Measurements from ENCODE around the gene TRPM3. TPM values are rescaled to one million over a fixed set of nuclear protein-coding genes. Genes with fewer than 3 reads are reported as not detected.

Gene TRPM3
- total and polyA plus RNA-seq, 2 of the 8 experiments (the other 6 are each of a cell fraction or from before 2014, with no cell fraction given) = 2.4 to 10.9 TPM

GRCh38 chr9:70795841-70796240 lies 325.6 kb downstream of the TRPM3 start (continued):
- TF ChIP-seq CHD7 (IDR thresholded peaks at IDR 0.05; ENCODE audit: insufficient replicate concordance, low read length) (no peak), FOSL1 (IDR thresholded peaks at IDR 0.05; ENCODE audit: insufficient read depth, low read depth, low read length) (no peak)

Measured in H1 (cell line).